ENCODE data around the gene ASS1.
A peak's percentile ranks its signal among the peaks of the same experiment; 100 is the strongest.
"Not testable (repeated sequence)": the region's sequence is repeated elsewhere in the genome, so short reads cannot be mapped to it uniquely, and the experiment has no call there.

ASS1 gene

GRCh38 chr9:130434656-130435055, 10.1 kb upstream of the ASS1 start:
- H3K4me3 ChIP-seq (ENCODE audit: low read depth, low read length); H3K9ac ChIP-seq (ENCODE audit: low read length); H3K27ac ChIP-seq (ENCODE audit: low read depth, low read length); H3K36me3 ChIP-seq (ENCODE audit: control insufficient read depth, insufficient read depth, low read length); H3K9me3 ChIP-seq (ENCODE audit: control insufficient read depth, insufficient read depth, low read depth, low read length): not testable (repeated sequence)
- Histone ChIP-seq H3K4me1 (ENCODE audit: control insufficient read depth, insufficient read depth, low read length) (peaks cover 20% of the 10 kb centered on the region), H3K27me3 (ENCODE audit: control insufficient read depth, insufficient read depth, low read length) (peaks cover 31% of the 10 kb centered on the region)

- no peak overlapping the region for H3K9ac ChIP-seq (ENCODE audit: low read length)
Observed at GRCh38 chr9:130437011-130437789, 7.6 kb upstream of the ASS1 start.

GRCh38 chr9:130438382-130438981, 6.3 kb upstream of the ASS1 start:
- H3K9me3 ChIP-seq (ENCODE audit: control insufficient read depth, insufficient read depth, low read depth, low read length), result peaks cover 9% of the 10 kb centered on the region
- H3K27ac ChIP-seq (ENCODE audit: low read depth, low read length), result no peak overlapping the region
- H3K4me1 ChIP-seq (ENCODE audit: control insufficient read depth, insufficient read depth, low read length), result peaks cover 9% of the 10 kb centered on the region; the same call in 1 of the 2 replicates
- no peak overlapping the region for H3K9ac ChIP-seq (ENCODE audit: low read length)
- peaks cover 17% of the 10 kb centered on the region for H3K27me3 ChIP-seq (ENCODE audit: control insufficient read depth, insufficient read depth, low read length)
- H3K36me3 ChIP-seq (ENCODE audit: control insufficient read depth, insufficient read depth, low read length), result no peaks in the 10 kb centered on the region
- H3K4me3 ChIP-seq (ENCODE audit: low read depth, low read length), result no peak overlapping the region

More at GRCh38 chr9:130437011-130437789, 7.6 kb upstream of the ASS1 start:
- Histone ChIP-seq H3K9me3 (ENCODE audit: control insufficient read depth, insufficient read depth, low read depth, low read length) (peaks cover 9% of the 10 kb centered on the region), H3K27ac (ENCODE audit: low read depth, low read length) (no peak overlapping the region), H3K27me3 (ENCODE audit: control insufficient read depth, insufficient read depth, low read length) (peaks cover 25% of the 10 kb centered on the region), H3K36me3 (ENCODE audit: control insufficient read depth, insufficient read depth, low read length) (no peaks in the 10 kb centered on the region), H3K4me3 (ENCODE audit: low read depth, low read length) (no peak overlapping the region), H3K4me1 (ENCODE audit: control insufficient read depth, insufficient read depth, low read length) (peaks cover 19% of the 10 kb centered on the region)

GRCh38 chr9:130441031-130441430, 3.7 kb upstream of the ASS1 start:
- peaks cover 14% of the 10 kb centered on the region for H3K27me3 ChIP-seq (ENCODE audit: control insufficient read depth, insufficient read depth, low read length)
- no peak overlapping the region for H3K27ac ChIP-seq (ENCODE audit: low read depth, low read length)
- no peaks in the 10 kb centered on the region for H3K36me3 ChIP-seq (ENCODE audit: control insufficient read depth, insufficient read depth, low read length)
- H3K9ac ChIP-seq (ENCODE audit: low read length), result no peak overlapping the region
- peaks cover 12% of the 10 kb centered on the region for H3K4me1 ChIP-seq (ENCODE audit: control insufficient read depth, insufficient read depth, low read length)
- no peak overlapping the region for H3K4me3 ChIP-seq (ENCODE audit: low read depth, low read length)
- H3K9me3 ChIP-seq (ENCODE audit: control insufficient read depth, insufficient read depth, low read depth, low read length), result peaks cover 9% of the 10 kb centered on the region

GRCh38 chr9:130442746-130443455, 1.9 kb upstream of the ASS1 start:
- peaks cover 23% of the 10 kb centered on the region for H3K27me3 ChIP-seq (ENCODE audit: control insufficient read depth, insufficient read depth, low read length)
- no peak overlapping the region for H3K4me3 ChIP-seq (ENCODE audit: low read depth, low read length)
- H3K36me3 ChIP-seq (ENCODE audit: control insufficient read depth, insufficient read depth, low read length), result no peaks in the 10 kb centered on the region
- no peak overlapping the region for H3K9ac ChIP-seq (ENCODE audit: low read length)
- H3K4me1 ChIP-seq (ENCODE audit: control insufficient read depth, insufficient read depth, low read length), result peaks cover 26% of the 10 kb centered on the region
- no peak overlapping the region for H3K27ac ChIP-seq (ENCODE audit: low read depth, low read length)
- peaks cover 9% of the 10 kb centered on the region for H3K9me3 ChIP-seq (ENCODE audit: control insufficient read depth, insufficient read depth, low read depth, low read length)

GRCh38 chr9:130443456-130443801, 1.3 kb upstream of the ASS1 start:
- H3K9me3 ChIP-seq (ENCODE audit: control insufficient read depth, insufficient read depth, low read depth, low read length), result peaks cover 9% of the 10 kb centered on the region
- peaks cover 23% of the 10 kb centered on the region for H3K27me3 ChIP-seq (ENCODE audit: control insufficient read depth, insufficient read depth, low read length)
- H3K27ac ChIP-seq (ENCODE audit: low read depth, low read length), result no peak overlapping the region
- H3K36me3 ChIP-seq (ENCODE audit: control insufficient read depth, insufficient read depth, low read length), result 0 out of 2 replicates have a peak, but pooled peaks cover 3% of the 10 kb centered on the region
- H3K9ac ChIP-seq (ENCODE audit: low read length), result no peak overlapping the region
- H3K4me1 ChIP-seq (ENCODE audit: control insufficient read depth, insufficient read depth, low read length), result peaks cover 31% of the 10 kb centered on the region
- H3K4me3 ChIP-seq (ENCODE audit: low read depth, low read length), result no peak overlapping the region

- Histone ChIP-seq H3K36me3 (ENCODE audit: control insufficient read depth, insufficient read depth, low read length) (0 out of 2 replicates have a peak, but pooled peaks cover 3% of the 10 kb centered on the region), H3K4me3 (ENCODE audit: low read depth, low read length) (peak overlapping the region; percentile 68), H3K27me3 (ENCODE audit: control insufficient read depth, insufficient read depth, low read length) (peaks cover 23% of the 10 kb centered on the region), H3K9me3 (ENCODE audit: control insufficient read depth, insufficient read depth, low read depth, low read length) (peaks cover 9% of the 10 kb centered on the region), H3K27ac (ENCODE audit: low read depth, low read length) (no peak overlapping the region), H3K4me1 (ENCODE audit: control insufficient read depth, insufficient read depth, low read length) (peaks cover 32% of the 10 kb centered on the region), H3K9ac (ENCODE audit: low read length) (no peak overlapping the region)
Observed at GRCh38 chr9:130443840-130444492, 795 bp upstream of the ASS1 start.

- H3K27ac ChIP-seq (ENCODE audit: low read depth, low read length), result peak overlapping the region; percentile 55; the same call in 1 of the 2 replicates
- peak overlapping the region; percentile 68 for H3K4me3 ChIP-seq (ENCODE audit: low read depth, low read length)
- H3K9ac ChIP-seq (ENCODE audit: low read length), result peak overlapping the region; percentile 64
- 0 out of 2 replicates have a peak, but pooled peaks cover 3% of the 10 kb centered on the region for H3K36me3 ChIP-seq (ENCODE audit: control insufficient read depth, insufficient read depth, low read length)
- peaks cover 9% of the 10 kb centered on the region for H3K9me3 ChIP-seq (ENCODE audit: control insufficient read depth, insufficient read depth, low read depth, low read length)
- H3K27me3 ChIP-seq (ENCODE audit: control insufficient read depth, insufficient read depth, low read length), result peaks cover 23% of the 10 kb centered on the region
- H3K4me1 ChIP-seq (ENCODE audit: control insufficient read depth, insufficient read depth, low read length), result peaks cover 34% of the 10 kb centered on the region
Observed at GRCh38 chr9:130445268-130445983, 665 bp downstream of the ASS1 start.

GRCh38 chr9:130446101-130446861, 1.5 kb downstream of the ASS1 start:
- Histone ChIP-seq H3K36me3 (ENCODE audit: control insufficient read depth, insufficient read depth, low read length) (0 out of 2 replicates have a peak, but pooled peaks cover 3% of the 10 kb centered on the region), H3K4me3 (ENCODE audit: low read depth, low read length) (peak overlapping the region; percentile 68), H3K9ac (ENCODE audit: low read length) (peak overlapping the region; percentile 64), H3K9me3 (ENCODE audit: control insufficient read depth, insufficient read depth, low read depth, low read length) (peaks cover 3% of the 10 kb centered on the region; the same call in 1 of the 2 replicates), H3K4me1 (ENCODE audit: control insufficient read depth, insufficient read depth, low read length) (peaks cover 42% of the 10 kb centered on the region), H3K27me3 (ENCODE audit: control insufficient read depth, insufficient read depth, low read length) (peaks cover 23% of the 10 kb centered on the region), H3K27ac (ENCODE audit: low read depth, low read length) (peak overlapping the region; percentile 55; the same call in 1 of the 2 replicates)
